SU-DHL-6 (cell line): ENCODE measurements around the gene SH3GL2.

Source experiments
- H2AFZ ChIP-seq: fragments of 200-600 bp; sonication (generic); 2 replicates; pipeline ENCODE4 v1.6.1; 2014; ENCODE audit warnings: low read depth, mild to moderate bottlenecking, moderate library complexity, mixed read lengths, antibody characterized with exemption, low read length; ENCODE audit not compliant: severe bottlenecking
- H3F3A ChIP-seq: fragments of 200-600 bp; shearing (Covaris generic); 2 replicates; pipeline ENCODE4 v1.6.0; 2016; ENCODE audit warnings: antibody characterized with exemption, mild to moderate bottlenecking; ENCODE audit not compliant: insufficient read depth
- H3K27ac ChIP-seq: fragments of 200-600 bp; sonication (generic); 2 replicates; pipeline ENCODE4 v1.5.1; 2016; ENCODE audit warnings: low read depth, mild to moderate bottlenecking, low read length, moderate library complexity, mixed read lengths
- H3K27me3 ChIP-seq: fragments of 200-600 bp; sonication (generic), shearing (Covaris generic); 2 replicates; pipeline ENCODE4 v1.6.0; 2014; ENCODE audit warnings: mild to moderate bottlenecking, low read length
- H3K36me3 ChIP-seq: fragments of 200-600 bp; sonication (generic); 2 replicates; pipeline ENCODE4 v1.6.1; 2014; ENCODE audit warnings: mild to moderate bottlenecking, low read length, mixed read lengths
- H3K4me2 ChIP-seq: fragments of 300-600, 200-600 bp; shearing (Covaris generic), sonication (generic); 2 replicates; pipeline ENCODE4 v1.6.0; 2014; ENCODE audit warnings: low read length, low read depth, mild to moderate bottlenecking; ENCODE audit not compliant: poor library complexity, severe bottlenecking
- H3K4me3 ChIP-seq: fragments of 200-600 bp; sonication (generic); 2 replicates; pipeline ENCODE4 v1.5.1; 2014; ENCODE audit warnings: antibody characterized with exemption, low read length, mild to moderate bottlenecking, mixed read lengths; ENCODE audit not compliant: insufficient read depth, poor library complexity, severe bottlenecking
- H3K79me2 ChIP-seq: fragments of 200-600 bp; sonication (generic); 2 replicates; pipeline ENCODE4 v1.6.1; 2014; ENCODE audit warnings: mild to moderate bottlenecking, low read length, moderate library complexity; ENCODE audit not compliant: insufficient read depth
- H3K9ac ChIP-seq: fragments of 200-600 bp; sonication (generic); 2 replicates; pipeline ENCODE4 v1.7.0; 2014; ENCODE audit warnings: mild to moderate bottlenecking, low read length
- H3K9me2 ChIP-seq: fragments of 200-600 bp; sonication (generic); replicated peaks from 2 replicates; pipeline ENCODE4 v1.6.1; 2014; ENCODE audit warnings: low read length; ENCODE audit not compliant: insufficient read depth
- H3K9me3 ChIP-seq: fragments of 200-600 bp; sonication (generic); 2 replicates; pipeline ENCODE4 v1.6.1; 2014; ENCODE audit warnings: low read length, mixed read lengths; ENCODE audit not compliant: insufficient read depth
- H4K20me1 ChIP-seq: fragments of 200-600 bp; sonication (generic); 2 replicates; pipeline ENCODE4 v1.6.1; 2014; ENCODE audit warnings: low read depth, mild to moderate bottlenecking, antibody characterized with exemption, low read length, moderate library complexity, mixed read lengths
- EZH2phosphoT487 ChIP-seq: fragments of 200-600 bp; sonication (generic), shearing (Covaris generic); conservative IDR thresholded peaks from 2 replicates; pipeline ENCODE4 v1.6.1; 2018; ENCODE audit warnings: mild to moderate bottlenecking, antibody characterized with exemption, low read length, moderate library complexity, mixed read lengths
- TF ChIP-seq, protein P1 (sequence below): fragments of 200-600 bp; sonication (generic); IDR thresholded peaks from one replicate; pipeline ENCODE4 v1.5.1; 2017; ENCODE audit warnings: antibody characterized with exemption, mild to moderate bottlenecking, low read length, moderate library complexity; ENCODE audit not compliant: insufficient read depth, poor library complexity, severe bottlenecking

Gene SH3GL2

DNA sequence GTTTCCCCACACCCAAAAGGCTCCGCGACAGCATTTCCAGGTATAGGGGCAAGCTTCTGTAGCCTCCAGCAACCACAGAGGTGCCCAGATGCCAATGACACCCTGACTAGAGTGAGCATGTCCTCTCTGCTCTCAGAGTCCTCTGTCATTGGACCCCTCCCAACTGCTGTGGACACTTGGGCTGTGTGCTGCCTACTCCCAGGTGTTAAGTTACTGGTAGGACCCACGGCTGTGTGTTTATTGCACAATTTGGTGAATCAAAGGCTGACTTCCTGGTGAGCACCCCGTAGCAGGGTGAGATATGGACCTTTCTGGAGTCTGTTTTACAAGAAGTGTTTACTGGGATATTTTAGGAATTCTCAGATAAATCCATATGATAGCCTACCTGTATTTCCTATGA is 36.0 kb downstream of the SH3GL2 start:
- Histone ChIP-seq H3K9me3 (no peaks in the 10 kb centered on the region), H3K9me2 (no peaks in the 10 kb centered on the region), H3K27me3 (no peaks in the 10 kb centered on the region; the same call in 1 of the 2 replicates), H3K4me3 (no peak overlapping the region), H3K79me2 (no peaks in the 10 kb centered on the region), H3K9ac (no peak overlapping the region), H3K27ac (no peak overlapping the region), H3K4me2 (no peak overlapping the region), H3F3A (no peaks in the 10 kb centered on the region), H4K20me1 (no peaks in the 10 kb centered on the region), H2AFZ (no peak overlapping the region), H3K36me3 (no peaks in the 10 kb centered on the region)
- TF ChIP-seq, protein P1, sequence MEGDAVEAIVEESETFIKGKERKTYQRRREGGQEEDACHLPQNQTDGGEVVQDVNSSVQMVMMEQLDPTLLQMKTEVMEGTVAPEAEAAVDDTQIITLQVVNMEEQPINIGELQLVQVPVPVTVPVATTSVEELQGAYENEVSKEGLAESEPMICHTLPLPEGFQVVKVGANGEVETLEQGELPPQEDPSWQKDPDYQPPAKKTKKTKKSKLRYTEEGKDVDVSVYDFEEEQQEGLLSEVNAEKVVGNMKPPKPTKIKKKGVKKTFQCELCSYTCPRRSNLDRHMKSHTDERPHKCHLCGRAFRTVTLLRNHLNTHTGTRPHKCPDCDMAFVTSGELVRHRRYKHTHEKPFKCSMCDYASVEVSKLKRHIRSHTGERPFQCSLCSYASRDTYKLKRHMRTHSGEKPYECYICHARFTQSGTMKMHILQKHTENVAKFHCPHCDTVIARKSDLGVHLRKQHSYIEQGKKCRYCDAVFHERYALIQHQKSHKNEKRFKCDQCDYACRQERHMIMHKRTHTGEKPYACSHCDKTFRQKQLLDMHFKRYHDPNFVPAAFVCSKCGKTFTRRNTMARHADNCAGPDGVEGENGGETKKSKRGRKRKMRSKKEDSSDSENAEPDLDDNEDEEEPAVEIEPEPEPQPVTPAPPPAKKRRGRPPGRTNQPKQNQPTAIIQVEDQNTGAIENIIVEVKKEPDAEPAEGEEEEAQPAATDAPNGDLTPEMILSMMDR = no peak
- TF ChIP-seq EZH2phosphoT487 = no peak

DNA sequence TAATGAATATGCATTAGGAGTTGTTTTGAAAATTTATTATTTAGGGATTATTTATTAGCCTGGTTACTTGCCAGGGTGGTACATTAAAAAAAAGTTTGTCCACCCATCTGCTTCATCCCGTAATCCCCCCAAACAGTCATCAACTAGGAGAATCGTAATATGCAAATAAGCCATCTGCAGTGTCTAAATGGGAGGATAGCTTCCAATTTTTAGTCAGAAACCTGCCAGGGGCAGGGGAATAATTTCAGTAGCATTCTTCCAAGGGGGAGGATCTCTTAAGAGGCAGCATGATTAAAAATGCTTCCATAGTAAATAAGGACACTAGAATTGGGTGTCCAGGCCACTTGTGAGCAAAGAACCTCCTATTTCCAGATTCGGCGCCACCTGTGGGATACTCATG is 43.3 kb downstream of the SH3GL2 start:
- Histone ChIP-seq H3K79me2 (no peaks in the 10 kb centered on the region), H3F3A (no peaks in the 10 kb centered on the region), H3K9me2 (no peaks in the 10 kb centered on the region), H3K4me2 (no peak overlapping the region), H4K20me1 (no peaks in the 10 kb centered on the region), H3K27me3 (no peaks in the 10 kb centered on the region), H3K9me3 (no peaks in the 10 kb centered on the region), H2AFZ (no peak overlapping the region), H3K27ac (no peak overlapping the region), H3K9ac (no peak overlapping the region), H3K4me3 (no peak overlapping the region), H3K36me3 (no peaks in the 10 kb centered on the region)
- TF ChIP-seq, protein P1 = no peak
- no peak for TF ChIP-seq EZH2phosphoT487

DNA sequence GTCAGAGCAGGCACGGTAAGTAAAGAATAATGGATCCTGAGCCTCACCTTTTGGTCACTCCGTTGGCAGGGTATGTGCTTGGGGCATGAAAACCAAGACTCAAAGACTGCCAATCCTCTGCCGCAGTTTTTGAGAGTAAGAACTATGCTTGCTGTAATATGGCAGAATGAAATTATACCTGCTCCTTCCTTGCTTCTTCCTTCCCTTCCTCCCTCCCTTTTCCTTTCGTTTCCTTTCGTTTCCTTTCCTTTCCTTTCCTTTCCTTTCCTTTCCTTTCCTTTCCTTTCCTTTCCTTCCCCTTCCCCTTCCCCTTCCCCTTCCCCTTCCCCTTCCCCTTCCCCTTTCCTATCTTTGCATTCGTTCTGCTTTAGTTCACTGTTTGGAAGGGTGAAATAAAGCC is 43.9 kb downstream of the SH3GL2 start:
- H3K9ac ChIP-seq = no peak overlapping the region
- no peaks in the 10 kb centered on the region for H3K9me2 ChIP-seq
- H2AFZ ChIP-seq = no peak overlapping the region
- no peaks in the 10 kb centered on the region for H3K79me2 ChIP-seq
- H3K27ac ChIP-seq = no peak overlapping the region
- no peaks in the 10 kb centered on the region for H4K20me1 ChIP-seq
- H3F3A ChIP-seq = no peaks in the 10 kb centered on the region
- H3K4me2 ChIP-seq = no peak overlapping the region
- H3K36me3 ChIP-seq = no peaks in the 10 kb centered on the region
- TF ChIP-seq, protein P1 = no peak
- no peak for TF ChIP-seq EZH2phosphoT487
- no peak overlapping the region for H3K4me3 ChIP-seq
- no peaks in the 10 kb centered on the region for H3K9me3 ChIP-seq
- H3K27me3 ChIP-seq = no peaks in the 10 kb centered on the region
